B cell (primary cell): ENCODE results near the gene FOXB2. TPM values are rescaled to one million over a fixed set of nuclear protein-coding genes. Genes with fewer than 3 reads are reported as not detected.
"Not testable (repeated sequence)": the region's sequence is repeated elsewhere in the genome, so short reads cannot be mapped to it uniquely, and the experiment has no call there.

Source experiments
- ATAC-seq: fragments of 200-7000 bp; cut with Tn5 transposase; one replicate; pipeline ENCODE4 v1.10.0; 2021; ENCODE audit warnings: low read depth, mild to moderate bottlenecking, moderate number of reproducible peaks, moderate library complexity
- CTCF ChIA-PET: fragments of 350-600 bp; sonication (Branson Sonifier 250); formaldehyde crosslinking; loops from one replicate; lab custom pipeline; 2021; ENCODE audit warnings: antibody characterized with exemption, inconsistent platforms; lab: Charles Lee
- POLR2A ChIA-PET: fragments of 350-600 bp; sonication (Branson Sonifier 250); formaldehyde crosslinking; loops from one replicate; lab custom pipeline; 2021; ENCODE audit warnings: antibody characterized with exemption; lab: Charles Lee
- DNase-seq: peaks from one replicate; pipeline ENCODE4 v3.0.0; 2013
- H2AFZ ChIP-seq: 2 replicates; pipeline ENCODE4 v1.6.1; 2012; ENCODE audit warnings: mild to moderate bottlenecking, low read depth, low read length; ENCODE audit not compliant: insufficient read depth, poor library complexity, severe bottlenecking
- H3K27ac ChIP-seq, 2 donors: 1 replicate in 1 of 2; 2 replicates in 1 of 2; pipeline ENCODE4 v1.5.1; 2012 to 2013; ENCODE audit warnings: low read length in 2 of 2, mild to moderate bottlenecking in 2 of 2, moderate library complexity in 1 of 2
- H3K27me3 ChIP-seq, 4 experiments: fragments of 200-600 bp in 1 of 4; sonication (generic) in 1 of 4; replicated peaks in 1 of 4; 1 replicate in 2 of 4; 2 replicates in 2 of 4; pipeline versions ENCODE4 v1.6.1 to v1.7.0; 2013 to 2016; ENCODE audit warnings: low read length in 3 of 4, mild to moderate bottlenecking in 2 of 4, mixed read lengths in 1 of 4, moderate library complexity in 1 of 4; ENCODE audit not compliant: insufficient read depth in 4 of 4, control insufficient read depth in 3 of 4; ENCODE audit errors: control extremely low read depth in 1 of 4
- H3K36me3 ChIP-seq, 2 experiments: replicated peaks in 1 of 2; 1 replicate in 1 of 2; 2 replicates in 1 of 2; pipeline versions ENCODE4 v1.6.1 to v1.7.1; 2013; ENCODE audit warnings: low read length in 1 of 2; ENCODE audit not compliant: insufficient read depth in 2 of 2, control insufficient read depth in 1 of 2; ENCODE audit errors: control extremely low read depth in 1 of 2, extremely low read depth in 1 of 2
- H3K4me1 ChIP-seq, 2 donors: fragments of 200-600 bp in 1 of 2; sonication (generic) in 1 of 2; 1 replicate in 1 of 2; 2 replicates in 1 of 2; pipeline versions ENCODE4 v1.5.1 to v1.6.1; 2013 to 2017; ENCODE audit warnings: low read length in 2 of 2; ENCODE audit not compliant: control insufficient read depth in 2 of 2, insufficient read depth in 2 of 2
- H3K4me2 ChIP-seq: replicated peaks from 2 replicates; pipeline ENCODE3; 2012; ENCODE audit warnings: mild to moderate bottlenecking, low read depth, low read length; ENCODE audit not compliant: poor library complexity, severe bottlenecking
- H3K4me3 ChIP-seq, 5 experiments: fragments of 200-600 bp in 1 of 5; sonication (generic) in 1 of 5; 1 replicate in 3 of 5; 2 replicates in 2 of 5; pipeline versions ENCODE4 v1.5.1 to v1.7.0; 2011 to 2016; ENCODE audit warnings: low read length in 4 of 5, mild to moderate bottlenecking in 4 of 5, low read depth in 2 of 5, control low read depth in 1 of 5, moderate library complexity in 1 of 5; ENCODE audit not compliant: insufficient read depth in 1 of 5; ENCODE audit errors: control extremely low read depth in 1 of 5, extremely low read depth in 1 of 5
- H3K79me2 ChIP-seq: fragments of 200-600 bp; sonication (generic); one replicate; pipeline ENCODE4 v1.6.0; 2016; ENCODE audit warnings: low read length; ENCODE audit not compliant: control insufficient read depth, insufficient read depth
- H3K9ac ChIP-seq: fragments of 200-600 bp; sonication (generic); 2 replicates; pipeline ENCODE4 v1.6.1; 2017; ENCODE audit warnings: mild to moderate bottlenecking, low read length, moderate library complexity
- H3K9me3 ChIP-seq, 3 donors: one replicate each; pipeline versions ENCODE4 v1.6.1 to v1.7.1; 2013; ENCODE audit warnings: low read length in 2 of 3; ENCODE audit not compliant: control insufficient read depth in 2 of 3, insufficient read depth in 1 of 3; ENCODE audit errors: control extremely low read depth in 1 of 3
- H4K20me1 ChIP-seq: 2 replicates; pipeline ENCODE4 v1.6.0; 2012; ENCODE audit warnings: mild to moderate bottlenecking, low read length; ENCODE audit not compliant: insufficient read depth, control insufficient read depth, poor library complexity, severe bottlenecking
- H3K27ac Mint-ChIP-seq: one replicate; pipeline ENCODE4 v1.8.0; 2021; ENCODE audit warnings: mixed read lengths
- H3K27me3 Mint-ChIP-seq: one replicate; pipeline ENCODE4 v1.8.0; 2021; ENCODE audit warnings: mixed read lengths
- H3K4me1 Mint-ChIP-seq: one replicate; pipeline ENCODE4 v1.8.0; 2021; ENCODE audit warnings: mixed read lengths
- H3K4me3 Mint-ChIP-seq: one replicate; pipeline ENCODE4 v1.8.0; 2021; ENCODE audit warnings: mixed read lengths
- H3K9me3 Mint-ChIP-seq: one replicate; pipeline ENCODE4 v1.8.0; 2022; ENCODE audit warnings: mixed read lengths; ENCODE audit not compliant: insufficient read depth
- CTCF ChIP-seq: fragments of 200-600 bp; IDR thresholded peaks from one replicate; pipeline ENCODE4 v1.8.0; 2022; ENCODE audit warnings: antibody characterized with exemption, mild to moderate bottlenecking
- EZH2 ChIP-seq: IDR thresholded peaks from 2 replicates; pipeline ENCODE4 v1.6.1; 2012; ENCODE audit warnings: borderline replicate concordance, low read depth, mild to moderate bottlenecking, moderate library complexity, low read length; ENCODE audit not compliant: insufficient read depth, poor library complexity, severe bottlenecking
- WGBS: methylation state at CpG from one replicate; pipeline ENCODE4 v1.1.5; 2013; ENCODE audit warnings: missing lambda C conversion rate; ENCODE audit not compliant: insufficient coverage; 5-methylcytosine and 5-hydroxymethylcytosine counted together
- intact Hi-C: fragments of 100-400 bp; cut with micrococcal nuclease; formaldehyde crosslinking; loops from one replicate; pipeline ENCODE4 v1.10.0; 2022
- polyA minus RNA-seq: library from RNA; depleted of rRNA, polyadenylated mRNA; stranded (reverse); fragments of >200 nt; gene quantifications from 2 replicates; pipeline ENCODE4 v1.2.3, GENCODE V29; 2012
- polyA plus RNA-seq: library from polyadenylated mRNA; depleted of rRNA; stranded (reverse); fragments of >200 nt; gene quantifications from 2 replicates; pipeline ENCODE4 v1.2.3, GENCODE V29; 2012
- total RNA-seq, 2 donors: library from RNA; stranded (reverse); fragments of 120-200 nt in 1 of 2; gene quantifications; 1 replicate in 1 of 2; 2 replicates in 1 of 2; pipeline versions ENCODE4 v1.2.3 to v1.2.4, GENCODE V29; 2013 to 2022

Gene FOXB2
- total RNA-seq (not detected in 2 replicates), polyA plus RNA-seq (not detected in 2 replicates), polyA minus RNA-seq (not detected in 2 replicates)
- total RNA-seq (2013): not detected

GRCh38 chr9:77019236-77019925 is at the start of gene FOXB2:
TSS of gene FOXB2 (plus strand) at chr9:77019655. CDS start at chr9:77019655, 0 bp downstream.
- Histone ChIP-seq H4K20me1 (no peaks in the 10 kb centered on the region), H3K4me1 (peaks cover 34 to 51% of the 10 kb centered on the region in 2 donors), H3K4me2 (peak within 1 kb of the TSS; percentile 55), H3K27me3 (peaks cover 2 to 95% (median 68%) of the 10 kb centered on the region in 4 experiments), H3K27ac (no peak within 1 kb of the TSS), H3K9me3 (peaks cover 0 to 79% (median 12%) of the 10 kb centered on the region in 3 donors), H3K79me2 (no peaks in the 10 kb centered on the region), H2AFZ (no peak within 1 kb of the TSS), H3K4me3 (no peak within 1 kb of the TSS), H3K9ac (no peak within 1 kb of the TSS), H3K36me3 (no peaks in the 10 kb centered on the region)
- H3K4me3 Mint-ChIP-seq: peak within 1 kb of the TSS; percentile 52
- CTCF ChIA-PET: no interaction called here
- 16% methylated on average over 51 of the region's 51 CpGs for WGBS
- peaks cover 56% of the 10 kb centered on the region for H3K27me3 Mint-ChIP-seq
- DNase-seq (peak; percentile 42), ATAC-seq (no peak)
- H3K27ac Mint-ChIP-seq: no peak within 1 kb of the TSS
- POLR2A ChIA-PET: no interaction called here
- H3K9me3 Mint-ChIP-seq: peaks cover 2% of the 10 kb centered on the region
- H3K4me1 Mint-ChIP-seq: peaks cover 30% of the 10 kb centered on the region
- intact Hi-C loops: no loop called here
- TF ChIP-seq CTCF: no peak
- TF ChIP-seq EZH2: no peak

DNA sequence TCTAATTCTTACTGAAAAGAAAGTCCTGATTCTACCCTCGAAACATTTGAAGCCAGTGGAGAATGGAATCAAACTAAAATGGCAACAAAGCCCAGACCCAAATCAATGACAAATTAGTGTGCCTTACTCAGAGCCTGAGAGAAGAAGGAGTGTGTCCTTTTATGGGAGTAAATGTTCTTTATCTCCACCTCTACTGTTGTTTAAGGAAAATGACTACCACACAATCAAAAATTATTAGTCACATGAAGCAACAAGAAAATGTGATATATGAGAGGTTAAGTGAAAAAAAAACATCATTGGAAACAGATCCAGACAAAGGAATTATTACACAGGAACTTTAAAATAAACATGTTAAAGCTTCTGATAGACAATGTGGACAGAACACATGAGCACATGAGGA is 49.7 kb upstream of the FOXB2 start:
- Histone ChIP-seq H3K27me3 (peaks cover 0 to 8% (median 0%) of the 10 kb centered on the region in 4 experiments), H2AFZ (no peak overlapping the region), H3K9me3 (peaks cover 0 to 14% (median 0%) of the 10 kb centered on the region in 3 donors), H3K4me1 (no peaks in the 10 kb centered on the region), H3K4me2 (no peak overlapping the region), H3K9ac (no peak overlapping the region), H3K36me3 (no peaks in the 10 kb centered on the region), H4K20me1 (no peaks in the 10 kb centered on the region), H3K27ac (no peak overlapping the region), H3K4me3 (no peak overlapping the region), H3K79me2 (no peaks in the 10 kb centered on the region)
- Mint-ChIP-seq H3K4me3 (no peak overlapping the region), H3K27ac (no peak overlapping the region), H3K4me1 (no peaks in the 10 kb centered on the region), H3K27me3 (peaks cover 15% of the 10 kb centered on the region), H3K9me3 (no peaks in the 10 kb centered on the region)
- intact Hi-C loops: no loop called here
- no peak for ATAC-seq
- ChIA-PET CTCF (no interaction called here), POLR2A (no interaction called here)
- WGBS: no CpG with 5 or more reads among the region's 1 CpG
- TF ChIP-seq EZH2 (no peak), CTCF (no peak)
- no peak for DNase-seq

- H3K9me3 ChIP-seq, H3K27ac Mint-ChIP-seq, DNase-seq, ATAC-seq, H4K20me1 ChIP-seq, H3K4me2 ChIP-seq, H3K27me3 ChIP-seq, CTCF ChIA-PET, H2AFZ ChIP-seq, H3K4me3 ChIP-seq, H3K27ac ChIP-seq, H3K79me2 ChIP-seq, H3K36me3 ChIP-seq, POLR2A ChIA-PET, H3K4me3 Mint-ChIP-seq, H3K9ac ChIP-seq, H3K9me3 Mint-ChIP-seq, intact Hi-C loops, H3K4me1 Mint-ChIP-seq, H3K4me1 ChIP-seq: not testable (repeated sequence)
- H3K27me3 Mint-ChIP-seq: peaks cover 18% of the 10 kb centered on the region
- 73% methylated on average over 2 of the region's 9 CpGs for WGBS
Observed at GRCh38 chr9:76978831-76979230, 40.6 kb upstream of the FOXB2 start.
